CD8-positive, alpha-beta memory T cell (primary cell): ENCODE measurements around the gene FMO5. TPM values are rescaled to one million over a fixed set of nuclear protein-coding genes. Genes with fewer than 3 reads are reported as not detected.

Source experiments
- CTCF ChIA-PET: fragments of 350-600 bp; sonication (Branson Sonifier 250); formaldehyde crosslinking; loops from one replicate; lab custom pipeline; 2021; ENCODE audit warnings: antibody characterized with exemption; lab: Charles Lee
- POLR2A ChIA-PET: fragments of 350-600 bp; sonication (Branson Sonifier 250); formaldehyde crosslinking; loops from one replicate; lab custom pipeline; 2021; ENCODE audit warnings: antibody characterized with exemption; lab: Charles Lee
- DNase-seq, 5 donors: peaks; one replicate each; pipeline versions ENCODE4 v3.0.0 to v3.0.0-alpha.2; 2020 to 2022; ENCODE audit warnings: mixed read lengths in 1 of 5
- H3K27ac ChIP-seq: one replicate; pipeline ENCODE4 v1.7.0; 2013; ENCODE audit warnings: low read depth, mild to moderate bottlenecking, low read length, moderate library complexity
- H3K27me3 ChIP-seq: 2 replicates; pipeline ENCODE4 v1.7.0; 2013; ENCODE audit warnings: low read length, mild to moderate bottlenecking; ENCODE audit not compliant: insufficient read depth, poor library complexity, severe bottlenecking
- H3K36me3 ChIP-seq: 2 replicates; pipeline ENCODE4 v1.7.0; 2013; ENCODE audit warnings: mild to moderate bottlenecking, low read length, moderate library complexity; ENCODE audit not compliant: insufficient read depth
- H3K4me1 ChIP-seq: 2 replicates; pipeline ENCODE4 v1.7.0; 2013; ENCODE audit warnings: mild to moderate bottlenecking, low read length, moderate library complexity; ENCODE audit not compliant: insufficient read depth
- H3K4me3 ChIP-seq: 2 replicates; pipeline ENCODE4 v1.7.0; 2013; ENCODE audit warnings: mild to moderate bottlenecking, low read length
- H3K9me3 ChIP-seq: 2 replicates; pipeline ENCODE4 v1.7.0; 2013; ENCODE audit warnings: mild to moderate bottlenecking, low read length
- H3K27ac Mint-ChIP-seq, 8 donors: one replicate each; pipeline ENCODE4 v1.8.0; 2020 to 2021; ENCODE audit warnings: mixed read lengths in 8 of 8, mild to moderate bottlenecking in 6 of 8, inconsistent platforms in 3 of 8, moderate library complexity in 3 of 8
- H3K27me3 Mint-ChIP-seq, 2 donors: one replicate each; pipeline ENCODE4 v1.8.0; 2020 to 2021; ENCODE audit warnings: mixed read lengths in 2 of 2, mild to moderate bottlenecking in 1 of 2, moderate library complexity in 1 of 2
- H3K36me3 Mint-ChIP-seq, 3 donors: one replicate each; pipeline ENCODE4 v1.8.0; 2020 to 2021; ENCODE audit warnings: mixed read lengths in 3 of 3, inconsistent platforms in 1 of 3, mild to moderate bottlenecking in 1 of 3
- H3K4me1 Mint-ChIP-seq, 3 donors: one replicate each; pipeline ENCODE4 v1.8.0; 2020 to 2021; ENCODE audit warnings: mixed read lengths in 3 of 3, inconsistent platforms in 1 of 3, mild to moderate bottlenecking in 1 of 3
- H3K4me3 Mint-ChIP-seq, 7 donors: one replicate each; pipeline ENCODE4 v1.8.0; 2020 to 2021; ENCODE audit warnings: mixed read lengths in 7 of 7, mild to moderate bottlenecking in 6 of 7, moderate library complexity in 4 of 7, inconsistent platforms in 2 of 7
- H3K9me3 Mint-ChIP-seq, 5 donors: one replicate each; pipeline ENCODE4 v1.8.0; 2020 to 2022; ENCODE audit warnings: mixed read lengths in 5 of 5, mild to moderate bottlenecking in 3 of 5, moderate library complexity in 2 of 5, inconsistent platforms in 1 of 5
- polyA plus RNA-seq: library from polyadenylated mRNA; unstranded; fragments of 300-500 nt; fragmentation: Illumina TruSeq; gene quantifications from one replicate; pipeline ENCODE4 v1.2.3, GENCODE V29; 2021
- total RNA-seq, 2 experiments: library from RNA; stranded (reverse); gene quantifications; one replicate each; pipeline ENCODE4 v1.2.3, GENCODE V29; 2021

Gene FMO5
- total and polyA plus RNA-seq, 3 experiments from 2014 or later, result 0.31 to 1.2 (median 0.35) TPM

DNA sequence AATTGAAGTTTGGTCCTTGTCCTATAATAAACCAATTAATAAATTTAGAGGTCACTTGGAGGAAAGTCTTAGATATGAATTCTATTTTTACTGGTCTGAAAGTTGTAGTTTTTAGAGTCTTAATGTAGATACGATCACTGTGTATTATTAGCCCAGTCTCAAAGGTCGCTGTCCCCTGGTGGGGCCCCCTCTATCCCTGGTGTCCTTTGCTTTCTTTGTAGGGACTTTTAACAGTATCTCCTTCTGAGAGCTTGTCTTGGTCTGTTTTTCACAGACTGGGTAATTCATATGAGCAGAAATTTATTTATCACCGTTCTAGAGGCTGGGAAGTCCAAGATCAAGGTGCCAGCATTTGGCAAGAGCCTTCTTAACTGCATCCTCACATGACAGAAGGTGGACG, 35.8 kb upstream of the FMO5 start:
- Mint-ChIP-seq H3K27me3 (no peaks in the 10 kb centered on the region), H3K4me3 (no peak overlapping the region), H3K9me3 (no peaks in the 10 kb centered on the region), H3K27ac (no peak overlapping the region), H3K36me3 (peaks cover 9 to 75% (median 32%) of the 10 kb centered on the region in 3 donors), H3K4me1 (peaks cover 0 to 1% (median 0%) of the 10 kb centered on the region in 3 donors)
- ChIA-PET POLR2A (no interaction called here), CTCF (no interaction called here)
- no peak for DNase-seq
- no peaks in the 10 kb centered on the region for H3K4me1 ChIP-seq
- H3K36me3 ChIP-seq, result peaks cover 11% of the 10 kb centered on the region
- H3K27ac ChIP-seq, result no peak overlapping the region
- H3K27me3 ChIP-seq, result no peaks in the 10 kb centered on the region
- H3K9me3 ChIP-seq, result no peaks in the 10 kb centered on the region
- no peak overlapping the region for H3K4me3 ChIP-seq

DNA sequence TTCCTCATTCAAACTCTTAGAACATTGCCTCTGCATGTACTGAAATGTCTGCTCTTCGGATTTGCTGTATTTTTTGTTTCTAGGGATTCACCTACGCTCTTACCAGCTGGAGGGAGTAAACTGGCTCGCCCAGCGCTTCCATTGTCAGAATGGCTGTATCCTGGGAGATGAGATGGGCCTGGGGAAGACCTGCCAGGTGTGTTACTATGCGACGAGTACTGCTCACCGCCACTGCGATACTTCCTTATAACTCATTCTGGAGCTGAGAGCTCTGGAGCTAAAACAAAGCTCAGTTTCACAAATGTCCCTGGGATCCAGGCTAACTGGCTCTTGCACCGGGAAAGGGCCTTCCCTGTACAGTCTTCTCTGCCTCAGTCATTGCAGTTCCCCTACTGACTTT, 27.4 kb upstream of the FMO5 start:
- Mint-ChIP-seq H3K9me3 (no peaks in the 10 kb centered on the region), H3K36me3 (peaks cover 0 to 35% (median 19%) of the 10 kb centered on the region in 3 donors), H3K4me1 (peaks cover 18 to 49% (median 26%) of the 10 kb centered on the region in 3 donors), H3K4me3 (no peak overlapping the region), H3K27ac (no peak overlapping the region), H3K27me3 (no peaks in the 10 kb centered on the region)
- ChIA-PET CTCF (interaction anchor here (2.6 kb wide), 1 partner anchor 10 kb away, joined by 13 read pairs; the partner anchor contains the start of gene CHD1L), POLR2A (no interaction called here)
- Histone ChIP-seq H3K4me1 (peaks cover 3% of the 10 kb centered on the region), H3K27ac (no peak overlapping the region), H3K27me3 (no peaks in the 10 kb centered on the region), H3K36me3 (peaks cover 7% of the 10 kb centered on the region), H3K4me3 (no peak overlapping the region), H3K9me3 (no peaks in the 10 kb centered on the region)
- DNase-seq, result no peak

DNA sequence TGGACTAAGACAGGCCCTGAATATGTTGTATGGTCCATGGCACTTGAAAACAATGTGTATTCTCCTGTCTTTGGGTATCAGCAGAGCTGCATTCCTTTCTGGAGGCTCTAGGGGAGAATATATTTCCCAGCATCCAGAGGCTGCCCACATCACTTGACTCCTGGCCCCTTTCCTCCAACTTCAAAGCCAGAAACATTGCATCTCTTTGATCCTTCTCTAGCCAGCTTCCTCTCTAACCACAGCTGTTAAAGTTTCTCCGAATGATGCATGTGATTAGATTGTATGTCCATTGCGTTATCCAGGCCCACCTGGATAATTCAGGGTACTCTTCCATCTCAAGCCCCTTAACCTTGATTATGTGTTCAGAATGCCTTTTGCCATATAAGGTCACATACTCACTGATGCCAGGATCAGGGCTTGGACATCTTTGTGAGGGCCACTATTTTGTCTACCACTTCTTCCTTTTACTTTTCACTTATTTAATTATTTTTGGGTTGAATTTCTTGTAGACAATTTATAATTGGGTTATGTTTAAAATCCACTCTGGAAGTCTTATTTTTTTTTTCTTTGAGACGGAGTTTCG, 22.6 kb upstream of the FMO5 start:
- no peak overlapping the region for H3K27ac Mint-ChIP-seq
- H3K4me3 Mint-ChIP-seq, result peak overlapping the region in 2 of 7 donors; percentile 55 to 71
- Histone ChIP-seq H3K9me3 (no peaks in the 10 kb centered on the region), H3K4me3 (no peak overlapping the region), H3K27ac (no peak overlapping the region), H3K36me3 (no peaks in the 10 kb centered on the region), H3K4me1 (peaks cover 16% of the 10 kb centered on the region), H3K27me3 (no peaks in the 10 kb centered on the region)
- H3K9me3 Mint-ChIP-seq, result no peaks in the 10 kb centered on the region
- peaks cover 0 to 3% of the 10 kb centered on the region in 2 donors for H3K27me3 Mint-ChIP-seq
- peaks cover 47 to 79% (median 68%) of the 10 kb centered on the region in 3 donors for H3K4me1 Mint-ChIP-seq
- ChIA-PET CTCF (no interaction called here), POLR2A (no interaction called here)
- DNase-seq, result no peak
- peaks cover 0 to 7% (median 4%) of the 10 kb centered on the region in 3 donors for H3K36me3 Mint-ChIP-seq

DNA sequence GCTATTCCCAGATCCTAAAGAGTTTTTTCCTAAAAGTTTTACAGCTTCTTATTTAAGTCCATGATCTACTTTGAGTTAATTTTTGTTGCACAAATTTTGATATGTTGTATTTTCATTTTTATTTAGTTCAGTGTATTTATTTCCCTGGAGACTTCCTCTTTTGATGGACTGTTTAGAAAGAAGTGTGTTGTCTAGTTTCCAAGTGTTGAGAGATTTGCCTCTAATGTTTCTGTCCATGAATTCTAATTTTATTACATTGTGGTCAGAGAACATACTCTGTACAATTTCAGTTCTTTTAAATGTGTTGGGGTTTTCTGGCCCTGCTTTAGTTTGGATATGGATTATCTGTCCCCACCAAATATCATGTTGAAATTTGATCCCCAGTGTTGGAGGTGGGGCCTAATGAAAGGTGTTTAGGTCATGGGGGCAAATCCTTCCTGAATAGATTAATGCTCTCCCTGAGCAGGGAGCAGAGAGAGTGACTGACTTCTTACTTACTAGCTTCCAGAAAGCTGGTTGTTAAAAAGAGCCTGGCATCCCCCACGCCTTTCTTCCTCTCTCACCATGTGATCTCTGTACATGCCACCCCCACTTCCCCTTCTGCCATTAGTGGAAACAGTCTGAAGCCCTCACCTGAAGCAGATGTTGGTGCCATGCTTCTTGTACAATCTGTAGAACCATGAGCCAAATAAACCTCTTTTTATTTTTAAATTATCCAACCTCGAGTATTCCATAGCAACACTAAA, 21.9 kb upstream of the FMO5 start:
- Histone ChIP-seq H3K4me3 (no peak overlapping the region), H3K27ac (no peak overlapping the region), H3K27me3 (no peaks in the 10 kb centered on the region), H3K4me1 (peaks cover 19% of the 10 kb centered on the region), H3K36me3 (no peaks in the 10 kb centered on the region), H3K9me3 (no peaks in the 10 kb centered on the region)
- ChIA-PET POLR2A (no interaction called here), CTCF (no interaction called here)
- Mint-ChIP-seq H3K4me3 (peak overlapping the region in 2 of 7 donors; percentile 55 to 71), H3K9me3 (no peaks in the 10 kb centered on the region), H3K27me3 (peaks cover 0 to 3% of the 10 kb centered on the region in 2 donors), H3K4me1 (peaks cover 50 to 75% (median 68%) of the 10 kb centered on the region in 3 donors), H3K36me3 (peaks cover 0 to 6% (median 0%) of the 10 kb centered on the region in 3 donors), H3K27ac (no peak overlapping the region)
- DNase-seq, result no peak

DNA sequence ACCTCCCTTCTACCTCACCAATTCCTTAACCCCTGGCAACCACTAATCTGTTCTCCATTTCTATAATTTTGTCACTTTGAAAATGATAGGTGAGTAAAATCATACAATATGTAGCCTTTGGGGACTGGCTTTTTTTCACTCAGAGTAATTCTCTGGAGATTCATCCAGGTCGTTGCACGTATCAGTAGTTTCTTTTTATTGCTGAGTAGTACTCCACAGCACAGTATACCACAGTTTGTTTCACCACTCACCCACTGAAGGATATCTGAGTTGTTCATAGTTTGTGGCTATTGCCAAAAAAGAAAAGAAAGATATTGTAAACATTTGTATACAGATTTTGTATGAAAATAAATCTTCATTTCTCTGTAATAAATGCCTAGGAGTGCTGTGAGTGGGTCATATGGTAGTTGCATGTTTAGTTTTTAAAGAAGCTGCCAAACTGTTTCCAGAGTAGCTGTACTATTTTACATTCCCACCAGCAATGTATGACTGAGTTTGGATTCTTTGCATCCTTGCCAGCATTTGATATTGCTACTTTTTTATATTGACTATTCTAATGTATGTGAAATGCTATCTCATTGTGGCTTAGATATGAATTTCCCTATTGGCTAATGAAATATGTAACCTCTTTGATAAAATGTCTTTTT, 21.0 kb upstream of the FMO5 start:
- Mint-ChIP-seq H3K27ac (no peak overlapping the region), H3K36me3 (peaks cover 0 to 6% (median 0%) of the 10 kb centered on the region in 3 donors), H3K4me3 (peak overlapping the region in 1 of 7 donors; percentile 42), H3K27me3 (peaks cover 0 to 3% of the 10 kb centered on the region in 2 donors), H3K4me1 (peaks cover 52 to 75% (median 69%) of the 10 kb centered on the region in 3 donors), H3K9me3 (no peaks in the 10 kb centered on the region)
- H3K4me1 ChIP-seq, result peaks cover 22% of the 10 kb centered on the region
- H3K36me3 ChIP-seq, result no peaks in the 10 kb centered on the region
- H3K9me3 ChIP-seq, result no peaks in the 10 kb centered on the region
- POLR2A ChIA-PET, result no interaction called here
- no peak overlapping the region for H3K4me3 ChIP-seq
- H3K27me3 ChIP-seq, result no peaks in the 10 kb centered on the region
- CTCF ChIA-PET, result no interaction called here
- no peak for DNase-seq
- H3K27ac ChIP-seq, result no peak overlapping the region

DNA sequence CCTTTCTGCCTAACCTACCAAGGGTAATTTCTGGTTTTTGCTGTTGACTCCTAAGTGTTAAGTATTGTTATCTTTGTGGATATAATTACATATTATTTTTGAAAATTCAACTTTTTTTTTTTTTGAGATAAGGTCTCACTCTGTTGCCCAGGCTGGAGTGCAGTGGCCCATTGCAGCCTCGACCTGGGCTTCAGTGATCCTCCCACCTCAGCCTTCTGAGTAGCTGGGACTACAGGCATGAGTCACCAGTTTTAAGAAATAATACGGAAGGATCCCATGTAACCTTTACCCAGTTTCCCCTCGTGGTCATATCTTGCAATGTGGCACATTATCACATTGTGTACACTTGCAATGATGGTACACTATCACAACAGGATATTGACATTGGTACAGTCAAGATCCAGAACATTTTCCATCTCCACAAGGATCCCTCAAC, 20.5 kb upstream of the FMO5 start:
- Histone ChIP-seq H3K4me1 (peaks cover 22% of the 10 kb centered on the region), H3K4me3 (no peak overlapping the region), H3K9me3 (no peaks in the 10 kb centered on the region), H3K27me3 (no peaks in the 10 kb centered on the region), H3K27ac (no peak overlapping the region), H3K36me3 (no peaks in the 10 kb centered on the region)
- peaks cover 0 to 6% (median 0%) of the 10 kb centered on the region in 3 donors for H3K36me3 Mint-ChIP-seq
- H3K27ac Mint-ChIP-seq, result no peak overlapping the region
- CTCF ChIA-PET, result no interaction called here
- POLR2A ChIA-PET, result no interaction called here
- peaks cover 52 to 69% (median 64%) of the 10 kb centered on the region in 3 donors for H3K4me1 Mint-ChIP-seq
- H3K4me3 Mint-ChIP-seq, result peak overlapping the region in 1 of 7 donors; percentile 35
- peaks cover 0 to 3% of the 10 kb centered on the region in 2 donors for H3K27me3 Mint-ChIP-seq
- H3K9me3 Mint-ChIP-seq, result no peaks in the 10 kb centered on the region
- no peak for DNase-seq

DNA sequence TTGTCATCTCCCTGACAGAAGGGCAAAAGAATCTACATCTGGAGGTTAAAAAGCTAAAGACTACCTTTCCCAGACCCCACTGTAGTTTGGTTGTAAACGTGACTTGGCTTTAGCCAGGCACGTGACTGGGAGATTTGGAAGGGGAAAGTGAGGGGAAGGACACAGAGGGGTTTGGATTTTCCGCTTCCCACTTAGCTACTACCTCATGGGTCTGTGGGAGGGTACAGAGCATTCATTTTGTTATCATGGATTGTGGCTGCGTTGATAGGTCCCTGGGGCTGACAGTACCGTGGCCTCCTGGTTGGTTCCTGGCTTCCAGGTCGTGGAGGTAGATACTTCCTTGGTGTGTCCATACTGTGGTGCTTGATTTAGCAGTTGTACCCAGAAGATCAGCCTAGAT, 20.0 kb upstream of the FMO5 start:
- ChIA-PET POLR2A (no interaction called here), CTCF (no interaction called here)
- H3K9me3 Mint-ChIP-seq, result no peaks in the 10 kb centered on the region
- Histone ChIP-seq H3K9me3 (no peaks in the 10 kb centered on the region), H3K27me3 (no peaks in the 10 kb centered on the region), H3K4me1 (peaks cover 22% of the 10 kb centered on the region), H3K4me3 (no peak overlapping the region), H3K36me3 (no peaks in the 10 kb centered on the region), H3K27ac (no peak overlapping the region)
- peaks cover 0 to 6% (median 0%) of the 10 kb centered on the region in 3 donors for H3K36me3 Mint-ChIP-seq
- H3K27ac Mint-ChIP-seq, result peak overlapping the region in 2 of 8 donors; percentile 51 to 81
- peak overlapping the region in 1 of 7 donors; percentile 24 for H3K4me3 Mint-ChIP-seq
- peaks cover 0 to 3% of the 10 kb centered on the region in 2 donors for H3K27me3 Mint-ChIP-seq
- peaks cover 49 to 65% (median 60%) of the 10 kb centered on the region in 3 donors for H3K4me1 Mint-ChIP-seq
- no peak for DNase-seq
